A673 (cell line): ENCODE results near the gene FASTKD3. TPM values are rescaled to one million over a fixed set of nuclear protein-coding genes. Genes with fewer than 3 reads are reported as not detected.

Experiments used
- BruUV-seq: library from RNA; stranded (reverse); fragments of 400-500 nt; replicated peaks from 2 replicates; lab custom pipeline; 2021; lab: Mats Ljungman, UMichigan
- CTCF ChIA-PET: fragments of 300-600 bp; sonication (Branson Sonifier 250); formaldehyde crosslinking; loops from one replicate; lab custom pipeline; 2022; ENCODE audit warnings: antibody characterized with exemption; lab: Charles Lee
- POLR2A ChIA-PET: fragments of 300-600 bp; sonication (Branson Sonifier 250); formaldehyde crosslinking; loops from one replicate; lab custom pipeline; 2022; ENCODE audit warnings: antibody characterized with exemption; ENCODE audit not compliant: low non-redundant PET; lab: Charles Lee
- DNase-seq: peaks from one replicate; pipeline ENCODE4 v3.0.0-alpha.2; 2015; ENCODE audit warnings: low spot score
- H3K27ac ChIP-seq: fragments of 200-600 bp; sonication (generic); 2 replicates; pipeline ENCODE4 v1.5.1; 2016; ENCODE audit warnings: mixed run types, low read depth, mild to moderate bottlenecking, mixed read lengths, antibody characterized with exemption, low read length; ENCODE audit not compliant: poor library complexity, severe bottlenecking
- H3K27me3 ChIP-seq: fragments of 200-600 bp; sonication (generic); replicated peaks from 2 replicates; pipeline ENCODE4 v1.6.1; 2017; ENCODE audit warnings: mixed run types, low read depth, mild to moderate bottlenecking, mixed read lengths, antibody characterized with exemption, low read length; ENCODE audit not compliant: insufficient read depth, poor library complexity
- H3K36me3 ChIP-seq: fragments of 200-600 bp; sonication (generic); 2 replicates; pipeline ENCODE4 v1.6.1; 2016; ENCODE audit warnings: mixed run types, mild to moderate bottlenecking, mixed read lengths, antibody characterized with exemption, low read length; ENCODE audit not compliant: insufficient read depth, poor library complexity, severe bottlenecking
- H3K4me1 ChIP-seq: fragments of 200-600 bp; sonication (generic); 2 replicates; pipeline ENCODE4 v1.6.1; 2017; ENCODE audit warnings: mixed run types, mild to moderate bottlenecking, mixed read lengths, antibody characterized with exemption, low read length; ENCODE audit not compliant: insufficient read depth, poor library complexity, severe bottlenecking
- H3K4me3 ChIP-seq: fragments of 200-600 bp; sonication (generic); 2 replicates; pipeline ENCODE4 v1.5.1; 2016; ENCODE audit warnings: low read depth, mixed run types, mild to moderate bottlenecking, mixed read lengths, low read length; ENCODE audit not compliant: poor library complexity, severe bottlenecking
- H3K9me3 ChIP-seq: fragments of 200-600 bp; sonication (generic); 2 replicates; pipeline ENCODE4 v1.6.1; 2016; ENCODE audit warnings: mixed run types, low read depth, mild to moderate bottlenecking, mixed read lengths, antibody characterized with exemption, low read length; ENCODE audit not compliant: poor library complexity, severe bottlenecking
- EZH2 ChIP-seq: fragments of 200-600 bp; sonication (generic); IDR thresholded peaks from 2 replicates; pipeline ENCODE4 v1.6.1; 2017; ENCODE audit warnings: borderline replicate concordance, low read depth, mild to moderate bottlenecking, mixed read lengths, antibody characterized with exemption, low read length; ENCODE audit not compliant: poor library complexity, severe bottlenecking
- intact Hi-C: fragments of 100-400 bp; cut with micrococcal nuclease; formaldehyde crosslinking; loops from one replicate; pipeline ENCODE4 v1.10.0; 2022; ENCODE audit not compliant: unreplicated experiment
- total RNA-seq: library from RNA; stranded (reverse); gene quantifications from 2 replicates; pipeline ENCODE4 v1.2.3, GENCODE V29; 2021
- TF ChIP-seq, protein P1 (sequence below): fragments of 300-800, 200-600 bp; sonication (generic); conservative IDR thresholded peaks from 2 replicates; pipeline ENCODE4 v1.5.1; 2017; ENCODE audit warnings: low read depth, mild to moderate bottlenecking, antibody characterized with exemption, low read length, moderate library complexity, mixed read lengths

The FASTKD3 gene
- total RNA-seq, 1 experiment from 2014 or later: 16.8 TPM

GRCh38 chr5:7837403-7837802, 31.4 kb downstream of the FASTKD3 start:
- H3K4me3 ChIP-seq: no peak overlapping the region
- BruUV-seq: no TSS peak
- H3K27me3 ChIP-seq: no peaks in the 10 kb centered on the region
- no peaks in the 10 kb centered on the region for H3K9me3 ChIP-seq
- H3K4me1 ChIP-seq: no peaks in the 10 kb centered on the region
- TF ChIP-seq EZH2: no peak
- TF ChIP-seq, protein P1, sequence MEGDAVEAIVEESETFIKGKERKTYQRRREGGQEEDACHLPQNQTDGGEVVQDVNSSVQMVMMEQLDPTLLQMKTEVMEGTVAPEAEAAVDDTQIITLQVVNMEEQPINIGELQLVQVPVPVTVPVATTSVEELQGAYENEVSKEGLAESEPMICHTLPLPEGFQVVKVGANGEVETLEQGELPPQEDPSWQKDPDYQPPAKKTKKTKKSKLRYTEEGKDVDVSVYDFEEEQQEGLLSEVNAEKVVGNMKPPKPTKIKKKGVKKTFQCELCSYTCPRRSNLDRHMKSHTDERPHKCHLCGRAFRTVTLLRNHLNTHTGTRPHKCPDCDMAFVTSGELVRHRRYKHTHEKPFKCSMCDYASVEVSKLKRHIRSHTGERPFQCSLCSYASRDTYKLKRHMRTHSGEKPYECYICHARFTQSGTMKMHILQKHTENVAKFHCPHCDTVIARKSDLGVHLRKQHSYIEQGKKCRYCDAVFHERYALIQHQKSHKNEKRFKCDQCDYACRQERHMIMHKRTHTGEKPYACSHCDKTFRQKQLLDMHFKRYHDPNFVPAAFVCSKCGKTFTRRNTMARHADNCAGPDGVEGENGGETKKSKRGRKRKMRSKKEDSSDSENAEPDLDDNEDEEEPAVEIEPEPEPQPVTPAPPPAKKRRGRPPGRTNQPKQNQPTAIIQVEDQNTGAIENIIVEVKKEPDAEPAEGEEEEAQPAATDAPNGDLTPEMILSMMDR: no peak
- H3K36me3 ChIP-seq: no peaks in the 10 kb centered on the region
- CTCF ChIA-PET: no interaction called here
- no peak overlapping the region for H3K27ac ChIP-seq
- POLR2A ChIA-PET: no interaction called here
- intact Hi-C loops: no loop called here
- no peak for DNase-seq

GRCh38 chr5:7834982-7835381, 33.8 kb downstream of the FASTKD3 start:
- intact Hi-C loops: no loop called here
- BruUV-seq: no TSS peak
- POLR2A ChIA-PET: no interaction called here
- Histone ChIP-seq H3K27ac (no peak overlapping the region), H3K36me3 (no peaks in the 10 kb centered on the region), H3K27me3 (peaks cover 5% of the 10 kb centered on the region), H3K9me3 (no peaks in the 10 kb centered on the region), H3K4me1 (no peaks in the 10 kb centered on the region), H3K4me3 (no peak overlapping the region)
- DNase-seq: no peak
- CTCF ChIA-PET: no interaction called here
- TF ChIP-seq EZH2: no peak
- TF ChIP-seq, protein P1: no peak

GRCh38 chr5:7828269-7828668, 40.6 kb downstream of the FASTKD3 start:
- intact Hi-C loops: no loop called here
- ChIA-PET CTCF (interaction anchor here (0.6 kb wide), 1 partner anchor 46 kb away, joined by 3 read pairs; no protein-coding TSS in a partner anchor), POLR2A (no interaction called here)
- no peaks in the 10 kb centered on the region for H3K36me3 ChIP-seq
- no peak overlapping the region for H3K4me3 ChIP-seq
- no peaks in the 10 kb centered on the region for H3K4me1 ChIP-seq
- peaks cover 11% of the 10 kb centered on the region for H3K27me3 ChIP-seq
- H3K9me3 ChIP-seq: no peaks in the 10 kb centered on the region
- no peak overlapping the region for H3K27ac ChIP-seq
- no TSS peak for BruUV-seq
- TF ChIP-seq, protein P1: no peak
- no peak for TF ChIP-seq EZH2
- DNase-seq: no peak
